Epidermal melanocyte (primary cell): ENCODE measurements around the gene ZNF239.
A peak's percentile ranks its signal among the peaks of the same experiment; 100 is the strongest.
"Not testable (repeated sequence)": the region's sequence is repeated elsewhere in the genome, so short reads cannot be mapped to it uniquely, and the experiment has no call there.

Experiments used
- DNase-seq: peaks from one replicate; pipeline ENCODE4 v3.0.0; 2011; ENCODE audit warnings: low spot score; ENCODE audit not compliant: insufficient read length

Gene ZNF239

DNA sequence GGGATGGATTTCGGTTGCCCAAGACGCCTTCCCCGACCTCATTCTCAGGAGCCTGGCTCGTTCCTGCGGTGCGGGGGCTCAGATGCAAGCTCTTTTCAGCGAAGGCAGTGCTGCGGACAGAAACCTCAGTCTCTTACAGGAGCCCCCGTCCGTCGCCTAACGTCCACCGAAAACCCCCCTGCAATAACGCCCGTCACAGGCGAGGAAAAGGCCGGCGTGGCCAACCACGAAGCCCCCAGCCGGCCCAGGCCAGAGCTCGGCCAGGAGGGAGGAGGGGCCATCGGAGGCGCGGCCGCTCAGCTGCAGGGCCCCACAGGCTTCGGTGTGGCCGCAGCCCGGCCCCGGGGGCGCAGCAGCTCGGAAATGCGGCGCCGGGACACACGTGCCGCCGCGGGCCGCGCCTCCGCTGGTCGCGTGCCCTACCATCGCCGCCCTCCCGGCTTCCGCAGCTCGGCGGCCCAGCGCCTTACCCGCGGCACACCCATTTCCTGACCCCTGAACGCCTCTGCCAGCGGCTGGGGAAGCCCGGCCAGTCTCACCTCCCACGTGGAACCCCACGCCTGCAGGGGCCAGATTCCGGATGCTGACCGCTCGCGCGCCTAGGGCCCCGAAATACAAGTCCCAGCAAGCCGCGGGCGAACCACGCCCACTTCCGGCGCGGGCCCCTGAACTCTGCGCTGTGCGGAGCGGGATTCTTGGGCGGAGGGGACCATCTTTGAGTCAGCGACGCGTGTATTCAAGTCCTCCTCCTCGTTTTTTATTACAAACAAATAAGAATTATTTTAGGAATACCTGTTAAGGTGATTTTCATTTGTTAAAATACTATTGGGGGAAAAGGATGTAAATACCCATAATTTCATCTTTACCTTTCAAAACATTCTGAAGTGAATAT, at the start of gene ZNF239:
TSS of gene ZNF239 (minus strand) at position 616 of the 892 bp plus-strand sequence. CDS start 16,537 bp downstream, outside the sequence.
- DNase-seq = peak; percentile 45

DNA sequence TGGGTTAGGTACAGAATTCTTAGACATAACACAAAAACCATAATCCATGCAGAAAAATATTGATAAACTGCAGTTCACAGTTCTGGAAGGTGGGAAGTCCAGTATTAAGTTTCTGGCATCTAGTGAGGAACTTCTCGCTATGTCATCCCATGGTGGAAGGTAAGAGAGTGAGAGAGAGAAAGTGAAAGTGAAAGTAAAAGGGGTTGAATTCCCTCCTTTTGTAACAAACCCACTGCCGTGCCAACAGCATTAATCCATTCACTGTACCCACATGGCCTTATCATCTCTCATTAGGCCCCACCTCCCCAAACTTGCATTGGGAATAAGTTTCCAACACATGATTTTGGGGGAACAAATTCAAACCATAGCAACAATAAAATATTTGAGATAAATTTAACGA, 48.9 kb upstream of the ZNF239 start:
- DNase-seq = no peak

DNA sequence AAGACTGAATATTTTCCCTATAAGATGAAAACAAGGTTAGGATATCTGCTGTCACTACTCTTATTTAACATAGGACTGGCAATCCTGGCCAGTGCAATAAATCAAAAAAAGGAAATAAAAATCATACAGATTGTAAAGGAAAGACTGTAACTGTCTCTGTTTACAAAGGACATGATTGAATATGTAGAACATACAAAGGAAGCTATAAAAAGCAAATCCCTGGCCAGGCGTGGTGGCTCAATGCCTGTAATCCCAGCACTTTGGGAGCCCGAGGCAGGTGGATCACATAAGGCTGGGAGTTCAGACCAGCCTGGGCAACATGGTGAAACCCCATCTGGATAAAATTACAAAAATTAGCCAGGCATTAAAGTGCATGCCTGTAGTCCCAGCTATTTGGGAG, 47.6 kb upstream of the ZNF239 start:
- DNase-seq = no peak

DNA sequence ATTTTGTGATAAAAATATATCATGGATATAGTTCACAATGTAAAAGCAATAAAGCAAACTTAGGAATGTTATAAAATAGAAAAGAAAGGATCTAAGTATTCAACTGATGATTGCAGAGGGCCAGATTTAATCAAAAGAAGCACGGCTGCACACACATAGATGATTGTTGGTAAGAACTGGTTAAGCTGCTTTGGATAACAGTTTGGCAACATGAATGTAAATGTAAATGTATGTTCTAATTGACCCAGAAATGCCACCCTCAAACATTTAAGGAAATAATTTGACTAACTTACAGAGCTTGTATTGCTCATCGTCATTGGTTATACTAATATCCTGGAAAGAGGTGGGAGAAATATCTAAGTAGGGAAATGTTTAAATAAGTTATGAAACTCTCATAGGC, 45.0 kb upstream of the ZNF239 start:
- DNase-seq = no peak

DNA sequence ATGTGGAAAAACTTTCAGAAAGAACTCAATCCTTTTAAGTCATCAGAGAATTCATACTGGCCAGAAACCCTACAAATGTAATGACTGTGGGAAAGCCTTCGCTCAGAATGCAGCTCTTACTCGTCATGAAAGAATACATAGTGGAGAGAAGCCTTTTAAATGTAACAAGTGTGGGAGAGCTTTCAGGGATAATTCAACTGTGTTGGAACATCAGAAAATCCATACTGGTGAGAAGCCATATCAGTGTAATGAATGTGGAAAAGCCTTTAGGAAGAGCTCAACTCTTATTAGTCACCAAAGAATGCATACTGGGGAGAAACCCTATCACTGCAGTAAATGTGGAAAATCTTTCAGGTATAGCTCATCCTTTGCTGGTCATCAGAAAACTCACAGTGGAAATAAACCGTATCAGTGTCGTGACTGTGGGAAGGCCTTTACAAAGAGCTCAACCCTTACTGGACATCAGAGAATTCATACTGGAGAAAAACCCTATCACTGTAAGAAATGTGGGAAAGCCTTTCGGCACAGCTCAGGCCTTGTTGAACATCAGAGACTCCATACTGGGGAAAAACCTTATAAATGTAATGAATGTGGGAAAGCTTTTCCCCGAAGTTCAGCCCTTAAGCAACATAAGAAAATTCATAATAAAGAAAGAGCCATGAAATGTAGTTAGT, 42.4 kb upstream of the ZNF239 start:
- DNase-seq = no peak

DNA sequence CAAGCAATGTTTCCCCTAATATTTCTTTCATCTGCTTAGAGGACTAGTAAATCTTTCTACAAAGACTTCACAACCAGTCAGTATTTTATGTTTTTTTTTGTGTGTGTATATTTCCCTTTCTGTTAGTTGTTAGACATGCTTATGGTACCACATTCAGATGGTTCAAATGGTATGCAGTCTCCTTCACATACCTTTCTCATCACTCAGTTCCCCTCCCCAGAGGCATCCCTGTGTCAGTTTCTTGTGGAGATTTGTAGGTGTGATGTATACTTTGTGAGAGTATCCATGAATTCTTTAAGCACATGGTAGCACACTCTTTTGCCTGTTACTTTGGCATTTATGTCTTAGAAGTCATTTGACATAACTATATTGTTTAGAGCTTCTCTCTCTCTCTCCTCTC, 36.2 kb upstream of the ZNF239 start:
- no peak for DNase-seq

DNA sequence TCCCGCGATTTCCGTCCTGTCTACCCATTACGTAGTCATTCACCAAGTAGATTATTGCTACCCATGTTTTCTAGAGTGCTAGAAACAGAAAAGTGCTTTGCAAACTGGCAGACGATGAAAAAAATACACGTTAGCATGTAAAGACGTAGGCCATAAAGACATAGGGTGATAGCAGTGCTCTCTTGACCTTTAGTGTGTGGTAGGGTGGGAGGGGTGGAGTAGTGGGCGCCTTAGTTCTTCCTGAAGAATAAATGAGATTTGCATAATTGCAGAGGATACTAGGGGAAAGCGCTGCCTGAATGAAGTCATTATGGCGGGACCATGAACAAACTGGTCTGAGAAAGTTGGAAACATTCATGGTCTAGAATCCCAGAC, 32.8 kb upstream of the ZNF239 start:
- no peak for DNase-seq

DNA sequence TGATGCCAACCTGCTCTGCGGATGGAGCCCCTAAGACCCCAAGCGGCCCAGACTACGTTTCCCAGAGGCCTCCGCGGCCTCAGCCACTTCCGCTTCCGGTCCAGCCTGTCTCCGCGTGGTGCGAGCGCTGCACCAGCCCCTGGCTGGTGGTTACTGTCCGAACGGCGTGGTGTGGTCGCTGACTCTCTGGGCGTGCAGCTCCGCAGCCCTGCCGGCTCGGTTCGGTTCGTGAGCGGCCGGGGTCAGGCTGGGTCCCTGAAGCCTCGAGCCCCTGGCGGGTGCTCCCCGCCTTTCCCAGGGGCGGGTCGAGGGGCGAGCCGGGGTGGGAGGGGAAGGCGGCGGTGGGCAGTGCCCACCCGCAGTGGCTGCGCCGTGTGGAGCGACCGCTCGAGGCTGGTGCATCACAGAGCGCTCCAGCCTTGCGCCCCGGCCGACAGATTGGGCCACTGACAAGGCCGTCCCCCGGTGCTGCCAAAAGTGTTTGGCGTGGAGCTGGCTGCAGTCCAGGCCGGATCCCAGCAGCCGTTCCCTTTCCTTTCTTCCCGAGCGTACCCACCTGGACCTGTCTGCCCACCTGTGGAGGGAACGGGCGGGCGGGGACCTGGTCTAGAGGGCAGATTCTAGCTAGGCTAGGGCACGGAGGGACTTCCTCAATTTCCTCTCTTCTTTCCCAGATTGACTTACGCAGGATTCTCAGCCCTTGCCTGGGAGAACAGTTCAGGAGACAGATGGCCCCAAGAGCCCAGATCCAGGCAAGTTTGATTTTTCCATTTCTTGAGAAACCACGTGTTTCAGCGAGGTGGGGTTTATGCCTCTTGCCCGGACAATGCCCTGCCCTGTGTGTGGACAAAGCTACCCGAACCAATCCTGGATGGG, 32.1 kb upstream of the ZNF239 start, which contains the start of gene ZNF485:
TSS of gene ZNF485 (plus strand) at position 116 of the 876 bp plus-strand sequence. CDS start at position 729, 613 bp downstream.
- peak; percentile 78 for DNase-seq

DNA sequence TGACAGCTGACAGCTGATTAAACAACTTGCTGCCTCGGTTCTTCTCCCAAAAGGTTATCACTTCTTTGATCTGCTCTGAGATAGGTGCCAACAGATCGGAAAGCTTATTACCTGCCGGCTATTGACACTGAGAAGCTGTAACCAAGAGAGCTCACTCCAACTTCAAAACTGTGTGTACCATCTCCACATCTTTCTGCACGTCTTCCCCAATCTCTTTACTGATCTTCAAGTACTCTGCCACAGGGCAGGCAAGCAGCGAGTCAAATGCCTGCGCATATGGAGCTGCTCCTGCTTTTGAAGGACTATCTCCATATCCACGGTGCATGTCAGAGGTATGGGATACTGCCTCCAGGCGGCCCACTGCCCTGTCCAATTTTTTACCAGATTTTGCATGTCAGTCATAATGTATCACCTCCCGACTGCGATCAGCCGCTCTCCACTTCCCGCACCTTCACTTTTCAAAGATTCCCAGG, 31.5 kb upstream of the ZNF239 start:
- no peak for DNase-seq

DNA sequence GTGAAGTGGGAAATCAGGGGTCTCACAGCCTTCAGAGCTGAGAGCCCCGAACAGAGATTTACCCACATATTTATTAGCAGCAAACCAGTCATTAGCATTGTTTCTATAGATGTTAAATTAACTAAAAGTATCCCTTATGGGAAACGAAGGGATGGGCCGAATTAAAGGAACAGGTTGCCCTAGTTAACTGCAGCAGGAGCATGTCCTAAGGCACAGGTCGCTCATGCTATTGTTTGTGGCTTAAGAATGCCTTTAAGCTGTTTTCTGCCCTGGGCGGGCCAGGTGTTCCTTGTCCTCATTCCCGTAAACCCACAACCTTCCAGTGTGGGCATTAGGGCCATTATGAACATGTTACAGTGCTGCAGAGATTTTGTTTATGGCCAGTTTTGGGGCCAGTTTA, 27.2 kb upstream of the ZNF239 start:
- not testable (repeated sequence) for DNase-seq

DNA sequence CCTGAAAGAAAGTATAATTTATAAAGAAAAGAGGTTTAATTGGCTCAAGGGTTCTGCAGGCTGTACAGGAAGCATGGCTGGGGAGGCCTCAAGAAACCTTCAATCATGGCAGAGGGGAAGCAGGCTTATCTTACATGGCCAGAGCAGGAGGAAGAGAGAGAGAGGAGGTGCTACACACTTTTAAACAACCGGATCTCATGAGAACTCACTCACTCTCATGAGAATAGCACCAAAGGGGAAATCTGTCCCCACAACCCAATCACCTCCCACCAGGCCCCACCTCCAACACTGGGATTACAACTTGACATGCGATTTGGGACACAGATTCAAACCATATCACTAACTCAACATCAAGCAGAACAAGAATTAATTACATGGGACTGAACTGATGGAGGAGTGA, 24.9 kb upstream of the ZNF239 start:
- no peak for DNase-seq

DNA sequence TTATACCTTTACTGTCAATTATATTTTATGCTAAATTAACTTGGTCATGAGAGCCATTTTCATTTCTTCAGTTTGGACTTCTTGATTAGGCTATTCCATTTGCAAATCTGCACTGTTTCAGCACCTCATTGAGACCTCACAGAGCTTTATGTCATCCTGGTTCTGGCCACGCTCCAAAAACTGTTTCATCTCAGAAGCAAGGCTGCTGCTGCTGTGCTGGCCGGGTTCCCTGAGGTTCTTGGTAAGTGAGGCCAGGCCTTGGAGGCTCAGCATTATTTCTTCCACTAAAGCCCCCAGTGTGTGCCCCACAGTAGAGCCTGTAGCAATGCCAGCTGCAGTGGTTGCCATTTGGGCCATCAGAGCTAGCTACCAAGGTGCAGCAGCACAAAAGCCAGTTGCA, 24.0 kb upstream of the ZNF239 start:
- no peak for DNase-seq

DNA sequence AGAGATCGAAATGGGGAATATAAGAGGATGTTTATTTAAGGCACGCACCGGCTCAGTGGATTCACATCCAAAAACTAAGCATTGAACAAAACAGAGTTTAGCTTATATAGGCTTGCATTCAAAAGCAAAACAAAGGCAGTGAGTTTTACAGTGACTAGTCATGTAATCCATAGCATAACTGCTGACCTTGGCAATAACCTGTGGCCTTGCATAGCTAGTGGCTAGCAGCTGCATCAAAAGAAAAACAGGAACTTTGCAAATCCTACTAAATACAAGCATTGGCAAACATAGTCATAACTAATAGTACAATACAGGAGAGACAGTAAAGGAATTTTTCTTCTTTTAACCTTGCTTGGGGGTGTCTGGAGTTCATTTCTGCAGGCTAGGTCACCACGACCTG, 22.1 kb upstream of the ZNF239 start:
- no peak for DNase-seq

DNA sequence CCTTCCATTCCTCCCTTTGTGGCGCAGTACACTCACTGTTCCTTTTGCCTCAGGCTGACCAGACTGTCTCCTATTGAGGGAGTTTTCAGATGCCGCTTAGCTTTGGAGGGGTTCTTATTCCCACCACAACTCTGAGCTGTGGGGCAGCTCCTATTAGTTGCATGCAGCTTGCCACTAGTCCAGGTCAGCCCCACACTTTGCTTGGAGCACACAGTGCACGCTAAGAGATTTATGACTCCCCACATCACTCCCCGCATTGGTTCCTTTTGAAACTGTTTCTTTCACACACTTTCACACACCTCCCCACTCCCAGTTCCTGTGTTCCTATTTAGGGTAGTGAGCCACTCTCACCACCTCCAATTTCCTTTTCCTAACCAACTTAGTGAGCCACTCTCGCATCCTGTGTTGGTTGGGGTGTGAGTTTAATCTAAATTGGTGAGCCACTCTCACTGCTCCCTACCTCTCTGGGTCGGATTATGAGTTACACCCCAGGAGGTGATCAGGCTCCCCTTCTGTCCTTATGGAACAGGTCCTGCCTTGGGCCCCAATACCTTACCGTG, 21.4 kb upstream of the ZNF239 start:
- DNase-seq = no peak

DNA sequence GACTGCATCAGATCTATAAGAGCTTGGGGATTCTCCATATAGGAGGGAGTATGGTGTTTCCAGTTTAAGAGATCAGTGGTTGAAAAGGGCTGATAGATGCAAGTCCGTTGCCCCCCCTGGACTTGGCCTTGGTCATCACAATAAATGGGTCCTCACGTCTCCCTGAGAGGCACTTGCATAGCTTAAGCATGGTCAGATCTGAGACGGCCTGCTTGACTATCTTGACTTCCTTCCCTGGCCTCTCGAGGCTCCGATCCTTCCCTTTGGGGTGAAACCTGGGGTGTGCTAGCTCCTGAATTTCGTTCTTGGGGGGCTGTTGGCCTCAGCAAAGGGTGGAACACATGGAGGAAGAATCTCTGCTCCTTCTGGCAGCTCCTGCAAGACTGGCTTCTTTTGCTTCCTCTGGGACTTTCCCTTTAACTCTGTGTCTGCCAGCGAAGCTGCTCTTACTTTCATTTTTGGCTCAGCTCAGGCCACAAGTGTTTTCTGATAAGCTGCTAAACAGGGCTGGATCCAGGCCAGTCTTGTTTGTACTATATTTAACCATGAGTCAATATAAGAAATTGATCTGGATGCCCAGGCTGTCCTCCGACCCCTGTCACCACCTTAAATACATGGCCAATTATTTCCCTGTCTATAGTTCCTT, 20.7 kb upstream of the ZNF239 start:
- DNase-seq = no peak

DNA sequence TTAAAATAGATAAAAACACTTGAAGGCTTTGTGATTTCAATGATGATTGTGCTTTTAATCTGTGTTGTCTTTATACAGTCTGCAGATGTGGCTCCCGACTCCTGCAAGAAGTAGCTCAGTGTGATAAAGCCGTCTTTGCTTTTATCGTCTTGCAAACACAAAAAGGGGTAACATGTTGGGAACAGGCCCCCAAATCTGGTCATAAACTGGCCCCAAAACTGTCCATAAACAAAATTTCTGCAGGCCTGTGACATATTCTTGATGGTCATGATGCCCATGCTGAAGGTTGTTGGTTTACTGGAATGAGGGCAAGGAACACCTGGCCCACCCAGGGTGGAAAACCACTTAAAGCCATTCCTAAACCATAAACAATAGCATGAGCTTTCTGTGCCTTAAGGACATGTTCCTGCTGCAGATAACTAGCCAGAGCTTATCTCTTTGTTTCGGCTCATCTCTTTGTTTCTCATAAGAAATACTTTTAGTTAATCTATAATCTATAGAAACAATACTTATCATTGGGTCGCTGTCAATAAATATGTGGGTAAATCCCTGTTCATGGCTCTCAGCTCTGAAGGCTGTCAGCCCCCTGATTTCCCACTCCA, 17.0 kb upstream of the ZNF239 start:
- DNase-seq = no peak

DNA sequence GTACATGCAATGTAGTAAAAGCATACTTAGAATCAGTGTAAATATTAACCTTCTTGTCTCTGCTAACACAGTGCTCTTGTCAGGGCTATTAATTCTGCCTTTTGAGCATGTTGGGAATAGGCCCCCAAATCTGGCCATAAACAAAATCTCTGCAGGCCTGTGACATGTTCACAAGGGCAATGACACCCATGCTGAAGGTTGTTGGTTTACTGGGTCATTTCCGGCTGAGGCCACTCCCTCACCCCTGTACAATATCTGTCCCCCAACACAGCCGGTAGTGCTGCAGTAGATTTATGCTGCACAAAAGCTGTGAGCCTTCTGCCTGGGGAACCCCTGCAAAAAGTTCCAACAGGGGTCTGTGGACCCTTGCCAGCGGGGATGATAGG, 12.3 kb upstream of the ZNF239 start:
- not testable (repeated sequence) for DNase-seq

DNA sequence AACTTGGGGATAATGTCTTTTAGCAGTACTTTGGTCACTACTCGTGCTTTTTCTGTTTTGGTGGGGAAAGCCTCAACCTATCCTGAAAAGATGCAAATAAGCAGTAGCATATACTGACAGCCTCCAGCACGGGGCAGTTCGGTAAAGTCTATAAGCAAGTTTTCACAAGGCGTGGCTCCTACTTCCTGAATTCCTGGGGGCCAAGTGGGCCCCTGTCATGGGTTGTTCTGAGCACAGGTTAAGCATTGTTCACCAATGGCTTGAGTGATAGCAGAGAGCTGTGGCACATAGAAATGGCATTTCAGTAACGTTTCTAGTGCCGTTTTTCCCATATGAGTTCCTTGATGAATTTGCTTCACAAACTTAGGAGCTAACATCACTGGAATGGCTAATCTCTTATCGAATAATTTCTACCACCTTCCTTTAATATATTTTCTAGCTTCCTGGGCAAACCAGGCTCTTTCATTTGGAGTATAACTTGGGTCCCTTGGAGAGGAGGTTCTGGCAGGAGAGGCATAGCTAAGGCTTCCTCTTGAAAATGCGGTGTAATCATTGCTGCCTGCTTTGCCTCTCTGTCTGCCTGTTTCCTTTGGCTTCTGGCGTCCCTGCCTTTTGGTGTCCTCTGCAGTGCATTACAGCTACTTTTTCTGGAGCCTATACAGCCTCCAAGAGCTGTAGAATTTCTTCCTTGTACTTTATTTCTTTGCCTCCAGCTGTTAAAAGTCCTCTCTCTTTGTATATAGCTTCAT, 11.7 kb upstream of the ZNF239 start:
- no peak for DNase-seq

DNA sequence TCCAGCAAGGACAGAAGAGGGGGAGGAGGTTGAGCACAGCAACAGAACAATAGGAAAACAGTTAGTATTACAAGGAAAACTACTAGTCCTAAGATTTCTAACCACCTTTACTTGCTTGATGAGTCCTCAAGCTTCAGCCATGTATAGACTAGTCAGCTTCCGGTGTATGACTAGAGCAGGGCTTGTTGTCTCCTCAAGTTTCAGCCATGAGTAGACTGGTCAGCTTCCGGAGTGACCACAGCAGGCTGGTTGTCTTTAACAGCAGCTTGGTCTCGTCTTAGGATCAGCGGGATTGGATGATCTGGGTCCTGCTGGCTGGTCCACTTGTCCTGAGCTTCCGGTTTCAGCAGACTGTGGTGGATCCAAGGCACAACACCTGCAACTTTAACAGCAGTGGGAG, 10.6 kb upstream of the ZNF239 start:
- DNase-seq = no peak

DNA sequence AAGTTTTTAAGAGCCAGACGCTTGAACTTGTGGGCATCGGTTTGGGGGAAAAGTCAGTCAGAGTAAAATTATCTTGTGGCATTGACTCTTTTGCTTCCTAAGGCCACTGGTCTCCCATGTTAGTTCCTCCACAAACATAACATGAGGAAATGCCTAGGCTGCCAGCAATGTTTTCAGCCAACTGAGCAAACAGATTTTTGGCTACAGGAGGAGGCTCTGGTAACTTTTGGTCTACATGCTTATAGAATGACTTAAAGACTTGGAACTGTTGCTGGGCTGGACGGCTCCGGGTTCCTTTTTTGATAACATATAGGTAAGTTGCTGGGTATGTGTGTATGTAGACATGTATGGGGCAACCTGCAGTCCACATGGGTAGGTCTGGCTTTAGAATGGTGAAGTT, 9.6 kb upstream of the ZNF239 start:
- no peak for DNase-seq
